Measurements from ENCODE around the gene SOX8.

The SOX8 gene

DNA sequence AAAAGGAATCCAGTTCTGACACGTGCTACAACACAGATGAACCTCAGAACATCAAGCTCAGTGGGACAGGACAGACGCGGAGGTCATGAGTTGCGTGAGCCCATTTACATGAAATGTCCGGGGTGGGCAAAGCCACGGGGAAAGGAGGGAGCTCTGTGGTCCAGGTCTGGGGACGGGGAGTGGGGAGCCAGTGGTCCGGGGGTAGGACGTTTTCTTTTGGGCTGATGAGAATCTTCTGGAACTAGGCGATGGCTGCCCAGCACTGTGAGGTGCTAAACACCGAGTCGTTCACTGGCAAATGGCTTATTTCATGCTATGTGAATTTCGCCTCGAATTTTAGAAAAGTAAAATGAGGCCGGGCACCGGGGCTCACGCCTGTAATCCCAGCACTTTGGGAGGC, 8.2 kb upstream of the SOX8 start:
- TF ChIP-seq ZNF274 (IDR thresholded peaks at IDR 0.05; ENCODE audit: low read depth, low read length): no peak
- no peak for TF ChIP-seq YY1 (IDR thresholded peaks at IDR 0.05; ENCODE audit: insufficient read depth, insufficient read length)
- no peak for TF ChIP-seq SUZ12 (IDR thresholded peaks at IDR 0.05; ENCODE audit: extremely low read depth, insufficient read depth, insufficient read length)
- no peak for DNase-seq (ENCODE audit: low read depth, low spot score)
- Histone ChIP-seq H3K9me3 (ENCODE audit: insufficient read depth, low read length) (peaks cover 8% of the 10 kb centered on the region; the same call in 1 of the 2 replicates), H3K36me3 (ENCODE audit: insufficient read depth, insufficient read length, low read length) (peaks cover 4% of the 10 kb centered on the region), H3K4me3 (ENCODE audit: insufficient read length, low read depth) (no peak overlapping the region), H3K4me1 (ENCODE audit: insufficient read depth, insufficient read length) (peaks cover 29% of the 10 kb centered on the region), H3K27me3 (ENCODE audit: insufficient read depth, insufficient read length) (peaks cover 25% of the 10 kb centered on the region), H3K9ac (ENCODE audit: insufficient read length, low read depth) (no peak overlapping the region)

DNA sequence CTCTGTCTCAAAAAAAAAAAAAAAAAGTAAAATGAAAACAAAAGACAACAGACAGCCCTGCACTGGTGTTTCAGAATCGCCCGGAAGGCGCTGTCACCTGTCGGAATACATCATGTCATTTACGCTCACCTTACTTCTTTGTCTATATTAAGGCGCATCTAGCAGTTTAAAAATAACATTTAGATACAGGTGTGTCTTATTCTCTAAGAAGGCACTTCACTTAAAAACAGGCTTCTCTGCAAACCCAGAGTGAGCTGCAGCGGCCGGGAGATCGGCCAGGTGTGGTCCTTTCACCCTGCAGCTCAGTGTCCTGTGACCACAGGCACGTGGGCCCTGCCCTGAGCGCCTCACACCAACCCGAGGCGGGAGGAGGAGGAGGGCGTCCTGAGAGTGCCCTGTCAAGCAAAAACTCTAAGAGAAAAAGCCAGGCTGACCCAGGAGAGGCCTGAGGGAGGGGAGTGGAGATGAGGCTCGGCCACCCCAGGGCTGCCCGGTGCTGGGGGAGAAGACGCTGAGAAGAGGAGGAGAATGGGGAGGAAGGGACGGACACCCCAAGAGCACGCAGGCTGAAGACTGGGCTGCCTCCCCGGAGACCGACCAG, 7.5 kb upstream of the SOX8 start:
- H3K4me1 ChIP-seq (ENCODE audit: insufficient read depth, insufficient read length): peaks cover 29% of the 10 kb centered on the region
- DNase-seq (ENCODE audit: low read depth, low spot score): no peak

DNA sequence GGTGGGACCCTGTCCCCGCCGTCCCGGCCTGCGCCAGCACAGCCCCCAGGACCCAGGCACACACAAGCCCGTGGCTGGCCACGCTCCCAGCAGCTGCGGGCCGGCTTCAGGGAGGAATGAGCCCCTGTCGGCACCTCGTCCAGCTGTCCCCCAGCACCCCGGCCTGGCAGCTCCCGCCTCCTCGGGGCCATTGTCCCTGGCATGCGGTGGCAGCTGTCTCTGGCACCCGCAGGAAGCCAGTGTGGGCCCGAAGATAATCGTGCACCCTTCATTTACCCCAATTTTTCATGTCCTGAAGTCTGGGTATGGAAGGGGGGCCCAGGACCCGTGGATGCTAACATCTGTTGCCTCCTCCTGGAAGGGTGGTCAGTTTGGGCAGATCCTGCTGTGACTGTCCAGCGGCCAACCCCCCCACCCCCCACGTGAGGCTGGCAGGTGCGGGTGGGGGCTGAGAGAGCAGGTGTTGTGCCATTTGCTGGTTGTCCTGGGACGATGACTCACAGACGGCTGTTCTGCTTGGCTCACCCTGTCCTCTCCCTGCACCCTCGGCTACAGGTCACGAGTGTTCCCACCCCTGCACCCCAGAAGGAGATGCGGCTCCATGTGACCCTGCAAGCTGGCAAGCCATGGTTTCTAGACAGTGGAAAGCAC, 6.8 kb upstream of the SOX8 start:
- Histone ChIP-seq H3K9me3 (ENCODE audit: insufficient read depth, low read length) (peaks cover 8% of the 10 kb centered on the region; the same call in 1 of the 2 replicates), H3K4me3 (ENCODE audit: insufficient read length, low read depth) (no peak overlapping the region), H3K9ac (ENCODE audit: insufficient read length, low read depth) (no peak overlapping the region), H3K27me3 (ENCODE audit: insufficient read depth, insufficient read length) (peaks cover 31% of the 10 kb centered on the region), H3K4me1 (ENCODE audit: insufficient read depth, insufficient read length) (peaks cover 24% of the 10 kb centered on the region), H3K36me3 (ENCODE audit: insufficient read depth, insufficient read length, low read length) (no peaks in the 10 kb centered on the region)
- TF ChIP-seq SUZ12 (IDR thresholded peaks at IDR 0.05; ENCODE audit: extremely low read depth, insufficient read depth, insufficient read length) (no peak), YY1 (IDR thresholded peaks at IDR 0.05; ENCODE audit: insufficient read depth, insufficient read length) (no peak), ZNF274 (IDR thresholded peaks at IDR 0.05; ENCODE audit: low read depth, low read length) (no peak)
- DNase-seq (ENCODE audit: low read depth, low spot score): no peak

More for the DNA sequence above, 7.5 kb upstream of the SOX8 start:
- Histone ChIP-seq H3K9ac (ENCODE audit: insufficient read length, low read depth) (no peak overlapping the region), H3K27me3 (ENCODE audit: insufficient read depth, insufficient read length) (peaks cover 31% of the 10 kb centered on the region), H3K36me3 (ENCODE audit: insufficient read depth, insufficient read length, low read length) (peaks cover 4% of the 10 kb centered on the region), H3K4me3 (ENCODE audit: insufficient read length, low read depth) (no peak overlapping the region), H3K9me3 (ENCODE audit: insufficient read depth, low read length) (peaks cover 8% of the 10 kb centered on the region; the same call in 1 of the 2 replicates)
- TF ChIP-seq SUZ12 (IDR thresholded peaks at IDR 0.05; ENCODE audit: extremely low read depth, insufficient read depth, insufficient read length) (no peak), YY1 (IDR thresholded peaks at IDR 0.05; ENCODE audit: insufficient read depth, insufficient read length) (no peak)

DNA sequence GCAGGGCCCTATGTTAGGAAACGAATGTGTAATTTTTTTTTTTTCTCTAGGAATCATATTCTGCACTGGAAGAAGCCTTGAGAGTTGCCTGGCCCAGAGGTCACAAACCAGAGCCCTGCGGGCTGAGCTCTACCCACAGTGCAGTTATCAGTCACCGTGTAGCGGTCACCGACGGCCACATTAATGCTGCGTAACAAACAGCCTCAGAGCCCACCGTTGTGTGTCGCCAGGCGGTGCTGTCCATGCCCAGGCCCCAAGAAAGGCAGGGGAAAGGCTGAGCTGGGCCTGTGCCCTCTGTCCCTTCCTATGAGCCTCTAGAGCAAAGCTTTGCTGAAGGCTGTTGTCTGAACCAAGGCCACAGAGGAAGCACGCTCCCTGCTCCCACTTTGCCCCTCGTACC, 6.3 kb upstream of the SOX8 start:
- Histone ChIP-seq H3K36me3 (ENCODE audit: insufficient read depth, insufficient read length, low read length) (no peaks in the 10 kb centered on the region), H3K27me3 (ENCODE audit: insufficient read depth, insufficient read length) (peaks cover 31% of the 10 kb centered on the region), H3K9me3 (ENCODE audit: insufficient read depth, low read length) (peaks cover 8% of the 10 kb centered on the region; the same call in 1 of the 2 replicates), H3K9ac (ENCODE audit: insufficient read length, low read depth) (no peak overlapping the region), H3K4me3 (ENCODE audit: insufficient read length, low read depth) (no peak overlapping the region), H3K4me1 (ENCODE audit: insufficient read depth, insufficient read length) (peaks cover 24% of the 10 kb centered on the region)
- DNase-seq (ENCODE audit: low read depth, low spot score): no peak
- no peak for TF ChIP-seq SUZ12 (IDR thresholded peaks at IDR 0.05; ENCODE audit: extremely low read depth, insufficient read depth, insufficient read length)
- no peak for TF ChIP-seq YY1 (IDR thresholded peaks at IDR 0.05; ENCODE audit: insufficient read depth, insufficient read length)

DNA sequence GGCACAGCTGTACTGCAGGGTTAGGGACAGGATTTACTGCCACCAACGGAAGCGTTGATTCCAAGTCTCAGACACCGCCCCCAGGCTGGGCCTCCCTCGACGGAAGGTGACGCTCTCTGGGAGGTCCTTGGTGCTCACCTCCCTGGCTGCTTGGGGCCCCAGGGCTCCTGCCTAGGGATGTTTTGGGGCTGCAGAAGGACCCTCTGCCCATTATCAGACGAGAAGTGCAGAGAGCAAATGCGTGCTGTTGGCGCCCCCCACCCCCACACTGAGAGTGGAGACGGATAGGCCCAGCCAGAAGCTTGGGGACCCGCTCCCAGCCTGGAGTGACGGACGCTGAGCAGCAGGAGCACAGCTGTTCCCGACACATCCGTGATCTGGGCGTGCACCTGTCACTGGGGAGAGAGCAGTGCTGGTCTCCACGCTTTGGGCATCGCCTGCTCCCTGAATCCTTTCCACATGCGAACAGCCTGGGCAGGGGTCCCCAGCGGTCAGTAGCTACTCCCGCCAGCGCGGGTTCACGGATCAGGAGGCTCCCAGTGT, 5.1 kb upstream of the SOX8 start:
- DNase-seq (ENCODE audit: low read depth, low spot score): no peak
- H3K4me1 ChIP-seq (ENCODE audit: insufficient read depth, insufficient read length): peaks cover 19% of the 10 kb centered on the region
- no peak overlapping the region for H3K9ac ChIP-seq (ENCODE audit: insufficient read length, low read depth)
- no peak overlapping the region for H3K4me3 ChIP-seq (ENCODE audit: insufficient read length, low read depth)
- no peak for TF ChIP-seq YY1 (IDR thresholded peaks at IDR 0.05; ENCODE audit: insufficient read depth, insufficient read length)
- TF ChIP-seq ZNF274 (IDR thresholded peaks at IDR 0.05; ENCODE audit: low read depth, low read length): no peak
- no peak for TF ChIP-seq SUZ12 (IDR thresholded peaks at IDR 0.05; ENCODE audit: extremely low read depth, insufficient read depth, insufficient read length)
- peaks cover 34% of the 10 kb centered on the region for H3K27me3 ChIP-seq (ENCODE audit: insufficient read depth, insufficient read length)
- no peaks in the 10 kb centered on the region for H3K36me3 ChIP-seq (ENCODE audit: insufficient read depth, insufficient read length, low read length)
- H3K9me3 ChIP-seq (ENCODE audit: insufficient read depth, low read length): peaks cover 7% of the 10 kb centered on the region; the same call in 1 of the 2 replicates

DNA sequence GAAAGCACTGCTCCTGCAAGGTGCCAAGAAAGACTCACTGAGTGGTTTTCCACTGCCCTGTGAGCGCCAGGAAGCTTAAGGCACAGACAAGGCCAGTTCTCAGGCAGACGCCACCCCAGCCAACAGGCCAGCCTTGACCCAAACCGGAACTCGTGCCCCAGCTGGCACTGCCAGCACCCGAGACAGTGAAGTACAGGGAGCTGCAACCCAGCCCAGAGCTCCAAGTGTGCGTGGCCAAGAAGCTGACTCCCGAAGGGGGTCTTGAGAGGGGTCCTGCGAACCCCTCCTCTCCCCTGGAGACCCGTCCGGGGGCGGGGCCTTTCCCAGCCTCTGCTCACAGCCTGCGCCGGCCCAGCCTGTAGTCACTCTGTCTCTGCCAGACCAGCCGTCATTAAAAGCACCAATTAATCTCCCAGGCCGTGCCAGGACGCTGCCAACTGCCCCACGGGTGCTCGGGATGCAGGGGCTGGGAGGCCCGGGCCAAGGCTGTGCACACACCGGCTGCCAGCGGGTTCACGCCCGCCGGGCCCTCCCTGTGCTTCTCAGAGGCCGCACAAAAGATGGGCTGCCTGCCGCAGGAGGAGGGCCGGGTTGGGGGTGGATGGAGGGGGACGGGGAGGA, 4.4 kb upstream of the SOX8 start:
- H3K4me1 ChIP-seq (ENCODE audit: insufficient read depth, insufficient read length): peaks cover 17% of the 10 kb centered on the region
- H3K36me3 ChIP-seq (ENCODE audit: insufficient read depth, insufficient read length, low read length): no peaks in the 10 kb centered on the region
- no peak for TF ChIP-seq SUZ12 (IDR thresholded peaks at IDR 0.05; ENCODE audit: extremely low read depth, insufficient read depth, insufficient read length)
- TF ChIP-seq YY1 (IDR thresholded peaks at IDR 0.05; ENCODE audit: insufficient read depth, insufficient read length): no peak
- no peak for TF ChIP-seq ZNF274 (IDR thresholded peaks at IDR 0.05; ENCODE audit: low read depth, low read length)
- H3K4me3 ChIP-seq (ENCODE audit: insufficient read length, low read depth): no peak overlapping the region
- H3K27me3 ChIP-seq (ENCODE audit: insufficient read depth, insufficient read length): peaks cover 35% of the 10 kb centered on the region
- peaks cover 5% of the 10 kb centered on the region; the same call in 1 of the 2 replicates for H3K9me3 ChIP-seq (ENCODE audit: insufficient read depth, low read length)
- no peak overlapping the region for H3K9ac ChIP-seq (ENCODE audit: insufficient read length, low read depth)
- DNase-seq (ENCODE audit: low read depth, low spot score): no peak

DNA sequence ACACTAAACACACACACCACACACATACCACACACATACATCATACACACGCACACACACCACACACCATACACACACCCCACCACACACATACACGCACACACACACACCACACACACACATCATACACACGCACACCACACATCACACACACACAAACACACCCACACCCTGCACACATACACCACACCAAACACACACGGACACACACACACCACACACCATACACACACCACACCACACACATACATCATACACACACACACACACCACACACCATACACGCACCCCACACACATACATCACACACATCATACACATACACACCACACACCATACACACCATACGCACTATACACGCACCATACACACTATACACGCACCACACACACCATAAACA, 3.7 kb upstream of the SOX8 start:
- Histone ChIP-seq H3K4me1 (ENCODE audit: insufficient read depth, insufficient read length) (peaks cover 18% of the 10 kb centered on the region), H3K4me3 (ENCODE audit: insufficient read length, low read depth) (no peak overlapping the region), H3K36me3 (ENCODE audit: insufficient read depth, insufficient read length, low read length) (no peaks in the 10 kb centered on the region), H3K27me3 (ENCODE audit: insufficient read depth, insufficient read length) (peaks cover 42% of the 10 kb centered on the region), H3K9me3 (ENCODE audit: insufficient read depth, low read length) (peaks cover 5% of the 10 kb centered on the region; the same call in 1 of the 2 replicates), H3K9ac (ENCODE audit: insufficient read length, low read depth) (no peak overlapping the region)
- TF ChIP-seq SUZ12 (IDR thresholded peaks at IDR 0.05; ENCODE audit: extremely low read depth, insufficient read depth, insufficient read length): no peak
- TF ChIP-seq ZNF274 (IDR thresholded peaks at IDR 0.05; ENCODE audit: low read depth, low read length): no peak
- no peak for TF ChIP-seq YY1 (IDR thresholded peaks at IDR 0.05; ENCODE audit: insufficient read depth, insufficient read length)
- no peak for DNase-seq (ENCODE audit: low read depth, low spot score)
